Testis (tissue), 2 donors: ENCODE data around the gene CPD.

ENCODE experiments used
- CTCF ChIP-seq, 3 experiments: fragments of 450-650 bp in 2 of 3; fragments of 200-600 bp in 1 of 3; sonication (generic) in 1 of 3; IDR thresholded peaks; one replicate each; pipeline ENCODE4 v1.5.1; 2016 to 2019; ENCODE audit warnings: antibody characterized with exemption in 3 of 3, mild to moderate bottlenecking in 2 of 3, moderate library complexity in 1 of 3
- POLR2A ChIP-seq: fragments of 450-650 bp; IDR thresholded peaks from one replicate; pipeline ENCODE4 v1.6.1; 2017; ENCODE audit warnings: antibody characterized with exemption, mild to moderate bottlenecking, moderate library complexity

GRCh38 chr17:30505868-30506417, 127.2 kb downstream of the CPD start:
- TF ChIP-seq CTCF (IDR thresholded peaks at IDR 0.05) (no peak), POLR2A (no peak)
